Smooth muscle cell of the brain vasculature (primary cell): ENCODE results near the gene DUSP23.

Source experiments
- DNase-seq: peaks from one replicate; pipeline ENCODE4 v3.0.0-alpha.2; 2012; ENCODE audit warnings: low read depth, low spot score

DUSP23 gene

DNA sequence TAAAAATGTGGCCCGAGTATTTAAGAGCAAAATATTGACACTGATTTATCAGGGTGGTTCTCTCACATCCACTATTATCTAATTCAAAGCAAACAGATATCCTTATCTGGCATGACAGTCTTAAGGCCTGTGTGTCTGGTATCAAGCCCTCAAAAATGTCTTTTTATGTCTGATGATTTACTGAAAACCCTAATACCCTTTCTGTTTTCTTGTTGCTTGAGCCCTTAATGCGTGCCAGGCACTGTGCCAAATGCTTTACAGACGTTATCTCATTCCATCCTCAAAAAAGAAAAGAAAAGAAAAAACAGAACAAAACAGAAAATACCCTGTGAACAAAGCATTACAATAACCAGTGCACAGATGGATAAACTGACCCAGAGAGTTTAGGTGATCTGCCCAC lies 5.7 kb downstream of the DUSP23 start:
- DNase-seq = no peak

DNA sequence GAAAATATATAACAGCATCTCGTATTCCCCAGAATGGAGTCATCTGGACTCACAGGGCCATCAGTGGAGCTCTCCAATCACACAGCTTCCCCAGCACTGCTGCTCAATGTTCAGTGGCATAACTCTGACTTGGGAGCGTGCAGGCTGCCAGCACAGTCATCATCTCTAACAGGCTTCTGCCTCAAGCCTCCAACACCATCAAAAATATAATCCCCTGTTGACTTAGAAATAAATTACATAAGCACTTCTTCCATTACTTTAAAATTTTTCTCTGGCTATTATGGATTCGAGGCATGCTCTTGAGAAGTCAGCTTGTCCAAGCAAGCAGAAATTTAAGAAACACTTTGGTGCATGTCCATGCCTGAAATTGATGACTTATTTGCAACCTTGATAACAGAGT lies 6.2 kb downstream of the DUSP23 start:
- no peak for DNase-seq

GRCh38 chr1:159790237-159790917 lies 9.6 kb downstream of the DUSP23 start:
- no peak for DNase-seq

DNA sequence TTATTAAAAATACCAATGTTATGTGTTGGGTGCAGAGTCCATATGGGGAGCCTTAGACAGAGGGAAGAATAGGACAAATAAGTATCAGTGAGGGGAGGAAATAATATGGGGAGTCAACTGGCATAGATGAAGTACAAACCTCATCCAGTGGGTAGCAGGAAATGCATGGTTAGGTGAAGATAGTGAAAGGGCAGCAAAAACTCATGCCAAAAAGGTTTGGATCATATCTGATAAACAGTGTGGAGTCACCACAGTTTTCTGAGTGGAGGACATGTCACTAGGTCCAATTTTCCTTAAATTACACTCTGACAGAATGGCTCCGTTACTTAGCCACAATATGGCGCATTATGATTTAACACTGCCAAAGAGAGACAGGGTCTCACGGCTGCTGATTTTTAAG lies 10.3 kb downstream of the DUSP23 start:
- no peak for DNase-seq

GRCh38 chr1:159791461-159791860 lies 10.7 kb downstream of the DUSP23 start:
- no peak for DNase-seq

- DNase-seq = no peak
These were observed 14.8 kb downstream of the DUSP23 start for GRCh38 chr1:159795534-159795933.

GRCh38 chr1:159798893-159799292 lies 18.1 kb downstream of the DUSP23 start:
- peak; percentile 62 for DNase-seq

DNA sequence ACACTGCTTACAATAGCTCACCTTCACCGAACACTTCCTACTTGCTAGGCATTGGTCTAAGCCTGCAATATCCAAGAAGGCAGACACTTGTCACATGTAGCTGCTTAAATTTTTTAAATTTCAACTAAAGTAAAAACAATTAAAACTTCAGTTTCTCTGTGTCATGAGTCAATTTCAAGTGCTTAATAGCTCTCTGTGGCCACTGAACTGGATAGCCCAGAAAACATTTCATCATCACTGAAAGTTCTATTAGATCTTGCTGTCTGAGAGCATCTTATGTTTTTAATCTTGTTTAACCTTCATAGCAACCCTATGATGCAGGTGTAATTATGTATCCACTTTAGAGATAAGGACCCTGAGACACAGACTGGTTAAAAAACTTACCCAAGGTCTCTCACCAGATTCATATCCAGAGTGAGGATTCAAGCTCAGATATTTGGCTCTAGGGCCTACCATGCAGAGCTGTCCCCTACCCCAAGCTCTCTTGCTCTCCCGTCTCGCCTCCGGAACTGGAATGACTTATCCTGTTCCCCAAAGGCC lies 18.8 kb downstream of the DUSP23 start:
- no peak for DNase-seq

DNA sequence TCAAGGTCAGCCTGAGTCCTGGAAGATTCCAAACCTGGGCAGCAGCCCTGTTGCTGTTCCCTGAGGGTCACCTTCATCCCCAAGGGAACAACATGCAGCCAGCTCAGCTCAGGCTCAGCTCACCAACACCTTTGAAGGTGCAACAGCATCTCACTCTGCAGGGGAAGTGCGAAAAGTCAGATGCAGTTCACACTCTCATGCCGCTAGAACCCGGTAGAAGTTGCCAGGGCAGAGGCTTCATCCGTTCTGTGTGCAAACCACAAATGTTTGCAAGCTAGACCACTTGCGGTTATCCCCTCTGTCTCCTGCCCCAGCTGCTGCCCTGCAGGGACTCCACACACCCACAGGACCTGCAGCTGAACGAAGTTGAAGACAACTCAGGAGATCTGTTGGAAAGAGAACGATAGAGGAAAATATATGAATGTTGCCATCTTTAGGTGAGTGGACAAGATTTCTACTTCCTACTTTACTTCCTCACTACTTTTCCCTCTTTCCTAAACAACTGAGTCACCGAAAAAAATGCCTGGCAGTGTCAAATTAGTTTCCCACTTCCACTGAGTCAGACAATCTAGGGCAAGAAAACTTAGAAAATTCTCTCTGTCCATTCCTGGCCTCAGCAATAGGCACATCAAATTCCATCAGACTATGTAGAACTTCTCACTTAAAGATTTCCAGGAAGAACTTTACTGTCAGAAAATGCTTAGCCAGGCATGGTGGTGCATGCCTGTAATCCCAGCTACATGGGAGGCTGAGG lies 19.6 kb downstream of the DUSP23 start:
- no peak for DNase-seq

GRCh38 chr1:159802111-159802510 lies 21.3 kb downstream of the DUSP23 start, which contains the start of gene FCRL6:
TSS of gene FCRL6 (plus strand) at chr1:159802360. CDS start at chr1:159802425, 65 bp downstream.
- DNase-seq = no peak

GRCh38 chr1:159803956-159804689 lies 23.4 kb downstream of the DUSP23 start:
- DNase-seq = no peak

GRCh38 chr1:159804924-159805323 lies 24.2 kb downstream of the DUSP23 start:
- no peak for DNase-seq

DNA sequence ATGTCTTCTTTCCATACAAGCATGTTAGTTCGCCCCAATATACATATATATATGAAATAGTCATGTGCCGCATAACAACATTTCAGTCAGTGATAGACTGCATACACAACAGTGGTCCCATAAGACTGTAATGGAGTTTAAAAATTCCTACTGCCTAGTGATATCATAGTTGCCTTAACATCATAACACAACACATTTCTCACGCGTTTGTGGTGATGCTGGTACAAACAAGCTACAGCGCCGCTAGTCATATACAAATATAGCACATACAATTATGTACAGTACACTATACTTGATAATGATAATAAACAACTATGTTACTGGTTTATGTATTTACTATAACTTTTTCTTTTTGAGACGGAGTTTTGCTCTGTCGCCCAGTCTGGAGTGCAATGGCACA lies 35.2 kb downstream of the DUSP23 start:
- DNase-seq = no peak

GRCh38 chr1:159817276-159818041 lies 36.7 kb downstream of the DUSP23 start:
- no peak for DNase-seq

DNA sequence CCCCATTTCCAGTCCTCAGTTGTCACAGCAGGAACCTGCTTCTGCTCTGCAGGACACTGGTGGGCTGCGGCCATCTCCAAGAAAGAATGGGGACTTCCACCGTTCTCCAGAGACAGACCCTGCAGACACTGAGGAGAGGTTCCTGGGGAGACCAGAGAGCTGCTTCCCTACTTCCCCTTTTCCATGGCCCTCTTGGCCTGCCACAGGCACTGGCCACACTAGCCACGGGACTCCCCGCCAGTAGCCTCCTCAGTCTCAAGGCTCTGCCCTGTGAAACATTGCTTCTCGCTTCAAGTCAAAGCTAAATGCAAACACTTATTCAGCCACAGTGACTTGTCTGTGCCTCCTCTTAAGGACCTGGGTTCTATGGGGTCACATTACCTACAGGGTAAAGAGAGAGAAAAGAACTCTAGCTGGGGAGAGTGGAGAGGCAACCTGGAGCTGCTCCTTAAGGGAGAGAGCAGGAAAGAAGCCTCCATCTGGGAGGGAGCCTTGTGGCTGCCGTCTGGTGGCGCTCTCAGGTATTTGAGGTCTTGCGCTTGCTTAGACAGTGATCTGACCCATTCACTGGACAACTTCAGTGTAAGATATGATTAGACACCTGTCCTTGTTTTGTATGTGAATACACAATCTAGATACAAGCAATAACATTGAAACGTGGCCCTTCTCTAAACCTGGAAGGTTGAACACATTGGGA lies 40.6 kb downstream of the DUSP23 start:
- DNase-seq = no peak

GRCh38 chr1:159823406-159823805 lies 42.6 kb downstream of the DUSP23 start:
- DNase-seq = no peak

DNA sequence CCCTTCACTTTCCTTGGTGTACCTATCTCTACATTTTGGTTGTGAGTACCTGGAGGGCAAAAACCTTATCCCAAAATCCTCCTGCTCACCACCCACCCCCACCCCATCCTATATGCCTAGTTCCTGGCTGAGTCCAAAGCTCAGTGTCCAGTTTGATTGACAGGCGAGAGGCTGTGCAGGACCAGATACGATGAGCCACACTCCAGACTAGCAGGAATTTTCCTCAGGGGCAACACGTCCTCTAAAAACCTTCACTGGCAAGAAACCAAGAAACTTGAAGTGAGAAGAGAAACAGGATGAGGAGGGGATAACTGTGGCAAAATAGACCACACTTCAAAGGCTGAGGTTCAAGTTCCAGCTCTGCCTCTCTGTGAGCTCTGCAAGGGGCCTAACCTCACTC lies 44.8 kb downstream of the DUSP23 start:
- DNase-seq = no peak

DNA sequence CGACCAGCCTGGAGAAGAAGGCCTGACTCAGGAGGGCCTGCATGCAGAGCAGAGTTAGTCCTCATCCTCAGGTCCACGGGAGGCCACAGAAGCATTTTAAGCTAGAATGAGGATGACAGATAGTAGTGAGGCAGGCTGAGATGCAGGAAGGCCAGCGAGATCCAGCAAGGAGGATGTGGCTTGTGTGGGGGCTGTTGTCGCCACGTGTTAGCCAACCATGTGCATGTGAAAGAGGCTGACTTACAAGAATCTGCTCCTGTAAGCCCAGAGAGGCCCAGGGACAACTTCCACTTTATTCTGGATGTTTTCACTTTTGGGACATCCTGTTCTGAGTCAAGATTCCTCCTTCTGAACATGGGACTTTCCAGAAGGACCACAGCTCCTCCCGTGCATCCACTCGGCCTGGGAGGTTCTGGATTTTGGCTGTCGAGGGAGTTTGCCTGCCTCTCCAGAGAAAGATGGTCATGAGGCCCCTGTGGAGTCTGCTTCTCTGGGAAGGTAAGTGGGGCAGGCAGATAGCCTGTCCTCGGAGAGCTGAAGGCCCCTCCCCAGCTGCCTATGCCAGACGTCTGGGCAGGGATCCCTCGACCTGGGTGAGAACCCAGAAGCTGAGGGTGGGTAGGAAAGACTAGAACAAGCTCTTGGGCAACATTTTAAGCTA lies 45.8 kb downstream of the DUSP23 start, which contains the start of gene SLAMF8:
Gene SLAMF8, plus strand, starts transcription at position 433 of the 661 bp plus-strand sequence. Its CDS starts 26 bp downstream, at position 459.
- DNase-seq = no peak

DNA sequence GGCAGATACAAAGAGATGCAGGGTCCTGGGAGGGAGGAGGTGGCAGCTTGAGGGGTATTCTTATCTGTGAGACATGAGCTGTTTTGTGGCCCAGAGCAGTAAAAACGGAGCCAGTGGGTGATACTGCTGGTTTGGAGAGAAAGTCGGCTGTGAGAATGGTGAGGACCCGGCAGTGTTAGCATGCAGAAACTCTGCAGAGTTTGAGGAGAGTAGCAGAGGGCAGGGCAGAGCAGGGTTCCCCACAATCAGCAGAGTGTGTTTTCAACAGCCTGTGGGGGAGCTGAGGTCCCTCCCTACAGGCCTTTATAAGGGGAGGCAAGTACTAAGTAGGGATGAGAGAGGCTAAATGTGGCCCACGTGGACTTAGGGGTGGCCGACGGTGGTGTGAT lies 46.3 kb downstream of the DUSP23 start:
- no peak for DNase-seq

- DNase-seq = no peak
These were observed 46.8 kb downstream of the DUSP23 start for GRCh38 chr1:159827549-159827948.
